ENCODE data around the gene KCNK1.

DNA sequence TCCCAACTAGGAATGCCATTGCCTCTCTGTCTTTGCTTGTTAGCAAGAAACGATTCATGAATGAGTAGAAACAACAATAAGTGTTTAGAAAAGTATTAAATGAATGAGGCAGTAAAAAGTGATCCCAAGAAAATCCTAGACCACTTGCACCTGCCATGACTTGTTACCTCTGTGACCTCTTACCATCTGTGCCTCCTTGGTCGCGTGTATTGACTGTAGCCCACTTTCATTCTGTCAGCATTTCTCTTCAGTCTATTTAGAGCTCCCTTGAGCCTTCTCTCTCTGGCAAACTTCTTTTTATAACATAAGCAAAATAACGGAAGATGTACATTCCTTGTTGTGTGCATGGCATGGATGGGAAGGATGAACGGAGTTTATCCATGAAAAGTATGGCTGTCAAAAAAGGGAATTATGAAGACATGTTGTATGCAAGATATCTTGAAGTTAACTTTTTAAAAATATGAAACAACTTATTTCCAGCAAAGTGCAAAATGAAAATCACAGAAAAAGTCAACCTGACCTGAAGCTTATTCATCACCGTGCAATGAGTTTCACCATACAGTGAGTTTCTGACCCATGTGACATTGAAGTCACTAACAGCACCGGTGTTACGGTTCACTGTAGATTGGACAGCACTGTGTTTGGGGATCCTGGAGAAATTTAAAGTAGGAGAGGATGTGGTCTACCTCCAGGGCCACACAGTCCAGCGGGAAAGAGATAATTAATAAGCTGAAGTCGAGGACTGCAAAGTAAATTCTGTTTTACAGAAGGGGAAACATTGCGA, 47.7 kb downstream of the KCNK1 start:
- TF ChIP-seq POLR2AphosphoS5 (IDR thresholded peaks at IDR 0.05; ENCODE audit: low read depth, low read length), result no peak
- TF ChIP-seq, protein P1, sequence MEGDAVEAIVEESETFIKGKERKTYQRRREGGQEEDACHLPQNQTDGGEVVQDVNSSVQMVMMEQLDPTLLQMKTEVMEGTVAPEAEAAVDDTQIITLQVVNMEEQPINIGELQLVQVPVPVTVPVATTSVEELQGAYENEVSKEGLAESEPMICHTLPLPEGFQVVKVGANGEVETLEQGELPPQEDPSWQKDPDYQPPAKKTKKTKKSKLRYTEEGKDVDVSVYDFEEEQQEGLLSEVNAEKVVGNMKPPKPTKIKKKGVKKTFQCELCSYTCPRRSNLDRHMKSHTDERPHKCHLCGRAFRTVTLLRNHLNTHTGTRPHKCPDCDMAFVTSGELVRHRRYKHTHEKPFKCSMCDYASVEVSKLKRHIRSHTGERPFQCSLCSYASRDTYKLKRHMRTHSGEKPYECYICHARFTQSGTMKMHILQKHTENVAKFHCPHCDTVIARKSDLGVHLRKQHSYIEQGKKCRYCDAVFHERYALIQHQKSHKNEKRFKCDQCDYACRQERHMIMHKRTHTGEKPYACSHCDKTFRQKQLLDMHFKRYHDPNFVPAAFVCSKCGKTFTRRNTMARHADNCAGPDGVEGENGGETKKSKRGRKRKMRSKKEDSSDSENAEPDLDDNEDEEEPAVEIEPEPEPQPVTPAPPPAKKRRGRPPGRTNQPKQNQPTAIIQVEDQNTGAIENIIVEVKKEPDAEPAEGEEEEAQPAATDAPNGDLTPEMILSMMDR (IDR thresholded peaks at IDR 0.05), result no peak
- no peak for TF ChIP-seq SIN3A (IDR thresholded peaks at IDR 0.05; ENCODE audit: borderline replicate concordance, insufficient read depth, low read depth, low read length)

Data from Panc1 (cell line).